C4-2B (cell line): ENCODE data around the gene MAN2B1.
"Not testable (repeated sequence)": the region's sequence is repeated elsewhere in the genome, so short reads cannot be mapped to it uniquely, and the experiment has no call there.

ENCODE experiments used
- CTCF ChIP-seq: fragments of 450-650 bp; conservative IDR thresholded peaks from 2 replicates; pipeline ENCODE4 v1.5.1; 2017; ENCODE audit warnings: mild to moderate bottlenecking
- ZFX ChIP-seq: fragments of 450-650 bp; IDR thresholded peaks from 2 replicates; pipeline ENCODE4 v1.6.1; 2017

GRCh38 chr19:12713304-12713703, 46.8 kb upstream of the MAN2B1 start:
- TF ChIP-seq CTCF, ZFX: not testable (repeated sequence)
